Tibial nerve (tissue), 4 donors: Measurements from ENCODE around the gene COQ8A.
"Not testable (repeated sequence)": the region's sequence is repeated elsewhere in the genome, so short reads cannot be mapped to it uniquely, and the experiment has no call there.

Source experiments
- CTCF ChIP-seq, 5 experiments: fragments of 200-600 bp in 3 of 5; fragments of 450-650 bp in 2 of 5; sonication (generic) in 3 of 5; IDR thresholded peaks; one replicate each; pipeline ENCODE4 v1.5.1; 2016 to 2019; ENCODE audit warnings: antibody characterized with exemption in 5 of 5, mild to moderate bottlenecking in 3 of 5, moderate library complexity in 2 of 5
- EP300 ChIP-seq, 2 donors: sonication (generic); formaldehyde crosslinking; IDR thresholded peaks; one replicate each; pipeline ENCODE4 v1.6.1; 2017; ENCODE audit warnings: antibody characterized with exemption in 2 of 2, mild to moderate bottlenecking in 1 of 2
- POLR2A ChIP-seq, 2 donors: fragments of 450-650 bp; IDR thresholded peaks; one replicate each; pipeline ENCODE4 v1.6.1; 2017; ENCODE audit warnings: antibody characterized with exemption in 2 of 2, mild to moderate bottlenecking in 2 of 2, moderate library complexity in 2 of 2

GRCh38 chr1:226955857-226956256 lies 15.8 kb downstream of the COQ8A start:
- not testable (repeated sequence) for TF ChIP-seq CTCF, POLR2A, EP300 (IDR thresholded peaks at IDR 0.05)
